Stimulated activated CD8-positive, alpha-beta memory T cell treated with anti-CD3 and anti-CD28 coated beads, Interleukin-7, amount 100 ng/mL, for 4 hours (primary cell): ENCODE data around the gene SCD.

ENCODE experiments used
- DNase-seq, 2 donors: peaks; one replicate each; pipeline ENCODE4 v3.0.0-alpha.2; 2020; ENCODE audit warnings: low read depth in 2 of 2

SCD gene

DNA sequence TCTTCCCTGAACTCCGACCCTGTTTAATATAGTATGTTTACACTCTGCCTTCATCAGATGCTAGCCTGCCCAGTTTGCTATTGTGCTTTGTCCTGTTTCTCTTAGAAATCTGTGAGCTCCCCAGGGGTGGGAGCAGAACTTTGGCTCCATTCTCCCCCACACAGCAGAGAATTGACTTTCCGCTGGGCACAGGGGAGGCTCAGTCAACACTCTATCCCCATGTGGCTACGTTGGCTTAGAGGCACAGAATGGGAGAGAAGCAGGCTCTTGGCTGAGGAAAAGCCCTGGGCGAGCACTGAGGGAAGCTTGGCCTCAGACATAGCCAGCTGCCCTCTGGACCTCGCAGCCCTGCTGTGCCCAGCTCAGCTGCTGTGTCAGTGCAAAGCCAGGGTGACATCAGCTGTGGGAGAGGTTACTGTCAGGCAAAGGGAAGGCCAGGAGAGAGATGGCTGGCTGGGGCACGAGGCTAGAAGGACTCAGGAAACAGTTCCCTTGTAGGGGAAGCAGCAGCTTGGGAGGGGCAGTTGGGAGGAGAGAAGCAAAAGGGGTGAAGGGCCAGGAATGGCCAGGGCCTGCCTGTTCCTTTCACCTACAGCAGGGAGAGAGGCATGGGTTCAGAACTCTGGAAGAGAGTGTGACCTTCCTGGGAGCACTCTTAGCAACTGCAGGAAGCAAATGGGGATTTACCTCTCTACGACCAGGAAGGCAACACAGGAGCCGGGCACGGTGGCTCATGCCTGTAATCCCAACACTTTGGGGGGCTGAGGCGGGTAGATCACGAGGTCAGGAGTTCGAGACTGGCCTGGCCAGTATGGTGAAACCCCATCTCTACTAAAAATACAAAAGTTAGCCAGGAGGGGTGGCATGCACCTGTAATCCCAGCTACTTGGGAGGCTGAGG is 5.8 kb upstream of the SCD start:
- no peak for DNase-seq

DNA sequence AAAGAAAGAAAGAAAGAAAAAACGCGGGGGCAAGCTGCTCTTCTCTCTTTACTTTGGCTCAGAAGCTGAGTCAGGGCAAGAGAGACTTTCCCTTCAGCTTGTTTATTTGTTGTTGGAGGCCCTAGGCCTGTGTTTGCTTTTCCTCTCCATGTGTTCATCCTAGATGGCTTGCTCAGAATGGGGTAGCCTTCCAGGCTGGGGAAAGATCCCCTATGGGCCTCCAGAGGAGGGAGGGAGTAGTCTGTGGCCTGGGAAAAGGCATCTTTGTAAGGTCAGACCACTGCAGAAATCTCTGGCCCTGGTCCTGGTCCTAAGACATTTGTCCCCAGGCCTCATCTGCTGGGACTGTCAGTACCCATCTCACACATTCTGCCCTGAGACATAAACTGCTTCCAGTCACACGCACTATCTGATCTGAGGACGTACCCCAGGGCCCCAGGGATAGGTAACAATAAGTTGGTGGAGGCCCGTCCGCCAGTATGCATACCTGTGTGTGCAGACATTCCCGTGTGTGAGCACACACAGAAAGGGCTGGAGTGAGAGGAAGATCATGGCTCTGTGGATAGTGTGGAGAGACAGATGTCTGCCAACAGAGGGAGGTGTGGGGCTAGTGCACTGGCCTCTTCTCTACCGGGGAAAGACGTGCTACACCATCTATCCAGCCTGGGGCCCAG is 4.9 kb upstream of the SCD start:
- peak; percentile 11 to 23 for DNase-seq

DNA sequence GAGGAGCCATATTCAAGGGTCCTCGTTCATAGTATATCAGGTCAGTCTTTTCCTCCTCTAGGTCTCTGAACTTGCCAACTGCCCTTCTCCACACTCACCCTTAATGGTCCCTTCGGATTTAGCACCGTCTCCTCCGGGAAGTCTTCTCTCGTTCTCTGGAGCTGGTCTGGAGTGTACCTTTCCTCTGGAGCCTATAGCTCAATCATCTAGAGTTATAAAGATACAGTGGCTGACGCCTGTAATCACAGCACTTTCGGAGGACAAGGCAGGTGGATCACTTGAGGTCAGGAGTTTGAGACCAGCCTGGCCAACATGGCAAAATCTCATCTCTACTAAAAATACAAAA is 4.4 kb upstream of the SCD start:
- no peak for DNase-seq

DNA sequence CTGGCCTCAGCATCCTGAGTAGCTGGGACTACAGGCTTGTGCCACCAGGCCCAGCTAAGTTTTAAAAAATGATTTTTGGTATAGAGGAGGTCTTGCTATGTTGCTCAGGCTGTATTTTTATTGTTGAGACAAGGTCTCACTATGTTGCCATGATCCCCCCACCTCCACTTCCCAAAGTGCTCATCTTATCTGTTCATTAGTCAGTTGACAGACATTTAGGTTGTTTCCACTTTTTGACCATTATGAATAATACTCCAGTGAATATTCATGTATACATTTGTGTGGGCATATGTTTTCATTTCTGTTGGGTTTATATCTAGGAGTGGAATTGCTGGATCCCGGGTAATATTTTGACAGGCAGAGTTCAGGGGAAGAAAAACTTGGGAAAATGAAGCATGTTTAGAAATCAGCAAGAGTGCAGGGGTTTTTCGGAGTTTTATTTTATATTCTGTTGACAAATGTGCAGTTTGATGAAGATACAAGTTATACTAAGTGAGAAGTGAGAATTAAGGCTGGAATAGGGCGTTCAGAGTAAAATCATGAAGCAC is 2.7 kb upstream of the SCD start:
- no peak for DNase-seq

DNA sequence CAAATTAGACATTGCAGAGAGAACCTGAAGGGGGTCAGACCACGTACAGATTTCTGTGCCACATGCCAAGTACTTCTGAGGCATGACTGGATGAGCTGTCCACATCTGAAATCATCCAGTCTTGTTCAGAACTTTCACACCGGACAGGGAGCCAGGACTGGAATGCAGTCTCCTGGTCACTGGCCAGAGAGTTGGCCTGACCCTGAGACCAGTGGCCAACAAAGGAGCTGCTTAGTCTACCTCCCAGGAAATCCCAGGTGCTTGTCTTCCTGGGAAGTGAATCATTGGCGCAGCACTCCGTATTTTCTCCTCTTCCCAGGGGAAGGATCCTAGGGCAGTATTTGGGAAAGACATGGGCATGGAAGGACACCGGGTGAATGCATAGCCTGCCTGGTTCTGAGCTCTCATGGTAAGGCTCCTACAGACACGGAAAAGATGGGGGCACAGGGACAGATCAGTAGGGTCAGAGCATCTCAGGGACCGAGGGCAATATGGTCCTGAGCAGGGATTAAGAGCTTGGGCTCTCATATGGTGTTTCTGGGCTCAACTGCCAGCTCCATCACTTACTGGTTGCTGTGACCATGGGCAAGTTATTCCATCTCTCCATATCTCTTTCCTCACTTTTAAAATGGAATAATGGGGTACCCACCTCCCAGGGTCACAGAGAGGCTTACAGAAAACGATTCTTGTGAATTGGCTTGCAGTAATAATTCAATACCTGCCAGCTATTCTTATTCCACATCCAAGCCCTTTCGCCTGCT is 1.3 kb upstream of the SCD start:
- no peak for DNase-seq

DNA sequence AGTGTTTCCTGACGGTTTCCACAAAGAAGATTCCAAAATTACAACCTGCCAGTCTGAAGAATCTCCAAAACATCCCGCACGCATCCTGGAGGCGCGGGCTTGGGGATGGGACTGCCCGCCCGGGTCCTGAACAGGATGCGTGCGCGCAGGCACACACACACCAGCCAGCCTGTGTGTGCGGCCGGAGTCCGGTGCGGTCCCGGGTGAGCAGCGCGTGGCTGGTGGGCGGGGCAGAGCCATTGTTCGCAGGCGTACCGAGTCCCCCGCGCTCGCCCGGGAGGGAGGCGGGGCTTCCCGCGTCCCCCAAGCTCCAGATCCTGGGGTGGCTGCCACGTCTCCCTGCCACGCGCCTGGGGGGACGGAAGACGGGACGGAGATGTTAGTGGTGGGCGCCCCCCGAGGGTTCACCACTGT is 675 bp upstream of the SCD start:
- peak; percentile 38 to 69 for DNase-seq

DNA sequence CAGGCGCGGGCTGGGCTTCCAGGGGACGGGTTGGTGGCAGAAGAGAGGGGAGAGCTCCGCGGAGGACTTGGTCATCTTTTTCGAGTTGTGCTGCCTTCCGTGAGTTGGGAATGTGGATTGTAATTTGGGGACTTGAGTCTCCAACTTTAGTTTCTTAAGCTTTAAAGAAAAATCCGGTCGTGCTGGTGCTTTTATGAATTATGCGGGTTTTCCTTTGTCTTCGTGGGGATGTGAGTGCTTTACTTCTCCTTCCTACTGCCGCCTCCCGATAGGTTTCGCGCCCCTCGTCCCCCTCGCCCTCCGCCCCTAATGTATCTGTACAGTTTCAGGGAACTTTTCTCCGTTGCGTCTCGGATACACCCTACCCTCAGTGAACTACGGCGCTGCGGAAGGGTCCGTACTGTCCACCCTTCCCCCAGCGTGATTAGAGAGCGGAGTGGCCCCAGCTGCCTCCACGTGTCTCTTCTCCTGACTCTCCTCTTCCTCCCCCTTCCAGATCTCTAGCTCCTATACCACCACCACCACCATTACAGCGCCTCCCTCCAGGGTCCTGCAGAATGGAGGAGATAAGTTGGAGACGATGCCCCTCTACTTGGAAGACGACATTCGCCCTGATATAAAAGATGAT is 649 bp downstream of the SCD start:
- DNase-seq: no peak

DNA sequence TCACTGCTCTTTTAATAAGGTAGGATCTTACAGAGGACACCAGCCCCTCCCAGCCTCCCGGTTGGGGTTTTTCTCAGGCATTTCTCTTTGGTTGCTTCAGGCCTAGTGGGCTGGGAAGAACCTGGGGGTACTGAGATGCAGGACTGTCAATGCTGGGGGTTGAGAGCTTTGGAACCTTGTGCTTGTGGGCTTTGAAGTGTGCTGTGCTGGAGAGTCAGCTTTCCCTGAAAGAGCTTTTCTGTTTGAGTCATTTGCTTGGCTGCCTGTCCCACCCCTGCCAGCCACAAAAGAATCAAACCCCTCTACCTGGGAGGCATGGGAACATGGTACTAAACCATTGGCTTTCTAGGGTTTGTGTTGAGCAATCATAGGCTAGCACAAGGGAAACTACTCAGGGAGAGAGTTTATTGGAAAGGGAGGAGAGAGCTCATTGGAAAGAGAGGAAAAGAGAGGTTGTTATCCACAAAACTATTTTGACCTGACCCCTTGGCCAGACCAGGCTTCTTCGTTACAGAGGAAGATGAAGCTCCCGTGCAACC is 1.4 kb downstream of the SCD start:
- no peak for DNase-seq

DNA sequence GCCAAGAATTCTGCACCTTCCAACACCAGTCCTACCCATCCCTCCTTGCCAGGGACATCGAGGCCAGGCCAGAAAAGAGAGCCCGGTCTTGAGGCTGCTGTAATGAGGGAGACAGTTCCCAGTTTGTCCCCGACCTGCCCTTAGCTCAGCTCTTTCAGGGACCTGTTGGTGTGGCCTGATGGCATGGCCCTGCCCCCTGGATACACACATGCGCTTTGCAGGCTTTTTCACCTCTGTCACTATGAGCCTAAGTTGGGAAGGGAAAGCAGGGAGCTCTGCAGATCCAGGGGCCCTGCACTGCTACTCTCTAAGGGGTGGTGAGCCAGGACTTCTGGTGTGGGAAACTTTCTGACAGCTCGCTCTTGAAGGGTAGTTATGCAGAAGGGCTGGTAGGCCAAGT is 2.1 kb downstream of the SCD start:
- no peak for DNase-seq

DNA sequence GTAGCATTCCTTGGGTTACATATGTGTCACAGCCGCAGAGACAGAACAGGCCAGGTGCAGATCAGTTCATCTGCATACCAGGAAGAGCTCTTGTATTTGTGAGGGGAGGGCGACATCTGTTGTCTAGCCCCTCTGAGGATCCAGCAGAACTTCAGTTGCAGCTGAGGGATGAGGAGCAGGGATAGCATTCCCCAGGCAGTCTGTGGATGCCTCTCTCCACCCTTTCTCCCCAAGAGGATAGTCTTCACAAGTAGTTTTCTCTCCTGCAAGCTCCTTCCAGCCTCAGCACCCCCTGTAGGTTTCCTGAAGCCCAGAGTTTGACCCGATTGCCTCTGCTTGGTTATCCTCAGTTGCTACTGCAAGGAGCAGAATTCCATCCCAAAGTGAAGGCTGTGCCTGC is 2.6 kb downstream of the SCD start:
- DNase-seq: no peak

DNA sequence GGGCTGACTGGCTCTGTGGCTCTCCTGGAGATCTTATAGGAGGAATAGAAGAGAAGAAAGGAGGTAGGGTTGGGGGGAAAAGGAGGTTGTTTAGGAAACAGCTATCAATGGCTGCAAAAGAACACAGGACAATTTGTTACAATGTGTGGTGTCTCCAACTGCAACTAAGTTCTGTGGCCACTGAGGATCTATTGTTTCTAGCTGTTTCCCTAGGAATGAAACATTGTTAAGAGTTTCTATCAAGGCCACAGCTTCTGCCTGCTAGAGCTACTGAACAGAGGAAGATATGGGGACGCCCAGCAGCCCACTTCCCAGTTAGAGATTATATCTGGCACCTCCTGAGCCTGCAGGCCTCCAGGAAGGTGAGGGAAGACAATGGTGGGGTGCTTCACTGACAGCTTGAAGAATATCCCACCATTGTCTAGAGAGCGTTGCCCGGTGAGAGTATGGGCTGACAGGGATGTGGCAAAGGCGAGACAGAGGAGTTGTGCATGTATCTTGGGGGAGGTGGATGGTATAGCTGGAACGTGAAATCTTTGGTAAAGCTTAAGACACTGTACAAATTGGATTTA is 4.0 kb downstream of the SCD start:
- no peak for DNase-seq

DNA sequence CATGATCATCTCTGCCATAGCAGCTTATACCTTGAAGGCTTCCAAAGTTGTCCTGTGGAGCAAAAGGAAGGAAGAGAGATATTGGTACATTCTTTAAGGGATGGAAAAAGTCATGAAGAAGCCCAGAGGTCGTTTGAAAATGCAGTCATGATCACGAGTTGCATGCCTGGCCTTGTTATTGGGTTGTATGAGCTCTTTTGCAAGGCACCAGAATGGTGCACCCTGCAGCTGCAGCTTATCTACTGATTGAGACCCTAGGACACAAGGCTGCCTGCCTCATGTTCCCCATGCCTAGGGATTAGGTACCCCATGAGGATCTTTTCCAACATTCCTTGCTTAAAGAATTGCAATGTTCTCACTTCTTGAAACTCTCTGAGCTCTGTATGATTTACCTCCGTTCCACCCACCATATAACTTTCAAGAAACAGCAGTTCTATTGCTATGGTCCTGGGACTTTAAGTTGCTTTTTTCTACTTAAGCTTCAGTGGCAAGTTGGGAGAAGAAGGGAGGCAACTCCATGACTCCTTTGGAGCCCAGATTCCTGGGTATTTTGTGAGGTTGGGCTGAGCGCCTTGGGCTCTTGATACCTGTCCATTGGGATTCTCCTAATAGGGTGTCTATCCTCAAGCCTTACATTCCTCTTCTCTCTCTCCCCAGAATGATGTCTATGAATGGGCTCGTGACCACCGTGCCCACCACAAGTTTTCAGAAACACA is 6.9 kb downstream of the SCD start:
- no peak for DNase-seq

DNA sequence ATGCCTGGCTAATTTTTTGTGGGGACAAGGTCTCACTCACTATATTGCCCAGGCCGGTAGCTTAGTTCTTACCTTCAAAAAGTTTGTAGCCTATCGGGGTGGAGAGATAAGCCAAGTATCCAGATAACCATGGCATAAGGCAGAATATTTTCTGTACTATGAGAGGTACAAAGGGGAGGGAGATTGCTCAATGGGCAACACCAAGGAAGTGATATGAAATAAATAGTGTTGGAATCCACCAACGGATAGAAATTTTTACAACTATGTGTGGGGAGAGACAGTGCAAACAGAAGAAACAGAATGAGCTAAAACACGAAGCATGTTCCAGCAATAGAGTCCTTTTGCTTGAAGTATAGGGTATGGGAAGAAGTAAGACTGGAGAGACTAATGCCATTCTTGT is 8.1 kb downstream of the SCD start:
- DNase-seq: no peak

DNA sequence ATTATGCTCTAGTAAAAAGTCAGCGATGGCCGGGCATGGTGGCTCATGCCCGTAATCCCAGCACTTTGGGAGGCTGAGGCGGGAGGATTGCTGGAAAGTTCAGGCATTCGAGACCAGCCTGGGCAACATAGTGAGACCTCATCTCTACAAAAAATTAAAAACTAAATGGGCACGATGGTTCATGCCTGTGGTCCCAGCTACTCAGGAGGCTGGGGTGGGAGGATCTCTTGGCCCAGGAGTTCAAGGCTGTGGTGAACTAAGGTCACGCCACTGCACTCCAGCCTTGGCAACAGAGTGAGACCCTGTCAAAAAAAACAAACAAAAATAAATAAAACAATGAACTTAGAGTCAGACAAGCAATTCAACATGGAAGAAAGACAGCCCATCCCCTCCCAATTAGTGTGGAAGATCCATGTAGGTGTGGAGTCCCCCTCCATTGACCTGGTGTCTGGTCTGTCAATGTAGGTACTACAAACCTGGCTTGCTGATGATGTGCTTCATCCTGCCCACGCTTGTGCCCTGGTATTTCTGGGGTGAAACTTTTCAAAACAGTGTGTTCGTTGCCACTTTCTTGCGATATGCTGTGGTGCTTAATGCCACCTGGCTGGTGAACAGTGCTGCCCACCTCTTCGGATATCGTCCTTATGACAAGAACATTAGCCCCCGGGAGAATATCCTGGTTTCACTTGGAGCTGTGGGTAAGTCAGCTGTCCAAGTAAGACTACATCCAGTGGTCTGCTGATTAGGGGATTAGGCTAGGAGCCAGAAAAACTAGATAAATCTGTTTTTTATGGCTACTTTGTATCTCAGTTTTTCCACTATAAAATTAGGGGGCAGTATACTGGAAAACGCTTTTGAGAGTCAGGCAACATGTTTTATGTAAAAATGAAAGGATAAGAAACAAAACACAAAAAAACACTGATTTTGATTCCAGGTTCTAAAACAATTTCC is 9.3 kb downstream of the SCD start:
- DNase-seq: no peak

DNA sequence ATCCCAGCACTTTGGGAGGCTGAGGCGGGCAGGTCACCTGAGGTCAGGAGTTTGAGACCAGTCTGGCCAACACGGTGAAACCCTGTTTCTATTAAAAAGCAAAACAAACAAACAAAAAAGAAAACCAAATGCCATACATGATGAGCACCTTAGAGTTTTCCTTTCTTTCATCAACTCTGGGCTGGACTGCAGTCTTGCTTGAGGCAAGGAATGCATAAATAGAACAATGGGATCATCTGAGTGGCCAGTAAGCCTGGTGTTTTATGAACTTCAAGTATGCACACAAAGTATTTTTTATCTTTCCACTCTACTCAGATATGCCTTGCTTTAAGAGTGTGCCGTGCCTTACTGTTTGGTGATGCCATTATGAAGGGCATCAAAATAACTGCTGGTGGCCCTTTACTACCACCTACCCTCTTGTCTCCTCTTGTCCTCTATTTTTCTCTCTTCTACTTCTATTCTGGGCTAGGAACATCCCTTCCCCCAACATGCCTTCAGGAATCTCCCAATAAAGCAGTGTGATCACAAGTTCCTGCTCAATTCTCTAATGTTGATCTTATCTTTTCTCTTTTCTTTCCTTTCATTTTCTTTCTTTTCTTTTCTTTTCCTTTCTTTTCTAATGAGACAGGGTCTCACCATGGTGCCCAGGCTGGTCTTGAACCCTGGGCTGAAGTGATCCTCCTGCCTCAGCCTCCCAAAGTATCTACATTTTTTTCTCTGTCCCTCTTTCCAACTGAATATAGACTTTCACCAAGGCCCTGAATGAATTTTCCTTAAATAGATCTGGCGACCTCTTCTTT is 10.2 kb downstream of the SCD start:
- DNase-seq: no peak

DNA sequence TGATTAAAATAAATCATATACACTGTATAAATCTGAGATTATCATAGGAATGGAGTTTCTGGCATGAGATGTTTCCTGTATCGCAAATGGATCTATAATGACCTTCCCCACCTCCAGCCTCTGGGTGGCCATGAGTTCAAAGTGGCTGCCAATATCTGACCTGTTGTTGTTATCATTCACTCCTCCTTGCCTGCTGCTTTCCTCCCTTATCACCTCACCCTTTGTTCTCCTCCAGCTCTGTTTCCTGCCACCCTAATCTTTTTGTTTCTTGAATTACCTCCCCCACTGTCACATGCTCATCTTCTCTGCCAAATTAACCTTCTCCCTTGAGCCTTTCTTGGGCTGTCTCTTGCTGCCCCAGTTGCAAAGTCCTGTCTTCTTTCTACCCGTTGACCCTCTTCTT is 12.0 kb downstream of the SCD start:
- no peak for DNase-seq

DNA sequence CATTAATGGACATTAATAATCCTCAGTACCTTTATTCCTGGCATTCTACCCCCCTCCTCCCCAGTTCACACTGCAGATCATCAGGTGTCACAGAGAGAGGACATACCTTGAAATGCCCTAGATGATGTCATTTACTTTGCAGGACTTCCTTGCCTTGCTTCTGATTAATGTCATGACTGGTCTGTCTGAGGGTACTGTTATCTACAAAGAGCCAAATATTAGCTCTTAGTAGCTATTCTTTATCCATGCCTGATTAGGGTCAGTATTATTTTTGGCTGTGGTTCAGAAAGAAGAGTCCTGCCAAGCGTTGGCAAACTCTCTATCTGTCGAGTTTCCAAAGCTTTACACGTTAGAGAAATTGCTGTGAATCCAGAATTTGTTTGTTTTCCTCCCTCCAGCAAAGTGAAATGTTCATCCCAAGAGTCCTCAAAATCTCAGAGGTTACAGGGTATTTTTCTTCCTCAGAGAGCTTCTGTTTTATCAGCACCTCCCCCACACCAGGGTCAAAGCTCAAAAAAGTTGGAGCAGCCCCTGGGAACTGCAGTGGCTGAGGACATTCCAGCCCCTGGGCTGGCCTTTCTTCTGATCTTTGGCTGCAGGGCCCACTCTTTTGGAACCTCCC is 12.6 kb downstream of the SCD start:
- no peak for DNase-seq

DNA sequence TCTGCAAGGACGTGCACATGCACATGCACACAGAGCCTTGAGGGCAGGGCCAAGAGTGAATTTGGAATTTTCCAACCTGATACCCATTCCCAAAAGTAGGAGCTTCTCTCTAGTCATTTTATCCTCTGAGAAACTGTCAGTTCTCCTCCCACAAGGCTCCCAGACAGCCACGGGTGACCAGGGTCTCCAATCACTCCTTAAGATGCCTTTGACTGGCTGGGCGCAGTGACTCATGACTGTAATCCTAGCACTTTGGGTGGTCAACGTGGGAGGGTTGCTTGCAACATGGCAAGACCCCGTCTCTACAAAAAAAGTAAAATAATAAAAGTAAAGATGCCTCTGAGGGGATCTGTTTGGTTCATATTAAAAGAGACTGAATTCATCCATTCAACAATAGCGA is 13.2 kb downstream of the SCD start:
- no peak for DNase-seq
